Esophagus squamous epithelium (tissue), 5 donors: Measurements from ENCODE around the gene PTPRJ. TPM values are rescaled to one million over a fixed set of nuclear protein-coding genes. Genes with fewer than 3 reads are reported as not detected.

Experiments
- DNase-seq: peaks from one replicate; lab custom pipeline; 2025; lab: John Stamatoyannopoulos, UW
- H3K27ac ChIP-seq, 4 donors: fragments of 200-600 bp; sonication (generic); one replicate each; pipeline ENCODE4 v1.5.1; 2016 to 2019; ENCODE audit warnings: mild to moderate bottlenecking in 1 of 4
- H3K27me3 ChIP-seq, 4 donors: fragments of 200-600 bp; sonication (generic); 1 replicate in 3 of 4; 2 replicates in 1 of 4; pipeline versions ENCODE4 v1.5.1 to v1.6.0; 2017 to 2021; ENCODE audit warnings: antibody characterized with exemption in 1 of 4
- H3K36me3 ChIP-seq, 3 donors: fragments of 200-600 bp; sonication (generic); one replicate each; pipeline ENCODE4 v1.5.1; 2016 to 2019
- H3K4me1 ChIP-seq, 3 donors: fragments of 200-600 bp; sonication (generic); one replicate each; pipeline ENCODE4 v1.5.1; 2017 to 2019
- H3K4me3 ChIP-seq, 4 donors: fragments of 200-600 bp; sonication (generic); 1 replicate in 3 of 4; 2 replicates in 1 of 4; pipeline ENCODE4 v1.5.1; 2016 to 2019; ENCODE audit warnings: mild to moderate bottlenecking in 2 of 4, moderate library complexity in 1 of 4
- H3K9me3 ChIP-seq, 3 donors: fragments of 200-600 bp; sonication (generic); one replicate each; pipeline ENCODE4 v1.5.1; 2016 to 2019
- POLR2A ChIP-seq, 4 donors: fragments of 450-650 bp; IDR thresholded peaks; one replicate each; pipeline ENCODE4 v1.6.1; 2017; ENCODE audit warnings: antibody characterized with exemption in 4 of 4, mild to moderate bottlenecking in 4 of 4, moderate library complexity in 3 of 4
- WGBS, 2 donors: methylation state at CpG; one replicate each; pipeline ENCODE4 v1.1.5; 2018; 5-methylcytosine and 5-hydroxymethylcytosine counted together
- intact Hi-C: fragments of 100-400 bp; cut with DNase I; formaldehyde crosslinking; loops from one replicate; pipeline ENCODE4 v1.15.0; 2022
- total RNA-seq, 4 donors: library from RNA; depleted of rRNA; stranded (reverse); fragments of >200 nt; gene quantifications; one replicate each; pipeline ENCODE4 v1.1.0, GENCODE V29; 2016
- TF ChIP-seq, protein P1 (sequence below), 6 experiments: fragments of 450-650 bp in 4 of 6; fragments of 200-600 bp in 2 of 6; sonication (generic) in 2 of 6; IDR thresholded peaks; one replicate each; pipeline ENCODE4 v1.5.1; 2016 to 2019; ENCODE audit warnings: antibody characterized with exemption in 6 of 6, mild to moderate bottlenecking in 4 of 6, moderate library complexity in 4 of 6
- donor health status: DM: yes; HTN: yes; CAD: no.

Gene PTPRJ
- total RNA-seq, 4 donors from 2014 or later, result 1.7 to 11.6 (median 3.4) TPM

DNA sequence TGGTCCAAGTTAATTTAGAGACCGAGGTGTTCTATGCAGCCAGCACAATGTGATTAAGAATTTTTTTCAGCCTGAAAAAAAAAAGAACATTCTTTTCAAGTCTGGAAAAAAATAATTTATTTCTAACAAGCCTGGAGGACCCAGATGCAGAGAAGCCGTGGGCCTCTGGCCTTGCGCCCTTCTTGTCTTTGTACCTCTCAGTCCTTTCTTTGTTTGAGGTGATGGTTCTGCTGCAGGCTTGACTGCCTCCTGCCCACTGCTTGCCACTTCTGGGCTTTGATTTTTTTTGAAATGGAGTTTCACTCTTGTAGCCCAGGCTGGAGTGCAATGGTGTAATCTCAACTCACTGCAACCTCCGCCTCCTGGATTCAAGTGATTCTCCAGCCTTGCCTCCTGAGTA, 7.2 kb upstream of the PTPRJ start:
- Histone ChIP-seq H3K9me3 (no peaks in the 10 kb centered on the region), H3K36me3 (no peaks in the 10 kb centered on the region), H3K4me3 (no peak overlapping the region), H3K27me3 (no peaks in the 10 kb centered on the region), H3K4me1 (peaks cover 0 to 13% (median 0%) of the 10 kb centered on the region in 3 donors), H3K27ac (no peak overlapping the region)
- no peak for DNase-seq
- TF ChIP-seq, protein P1, sequence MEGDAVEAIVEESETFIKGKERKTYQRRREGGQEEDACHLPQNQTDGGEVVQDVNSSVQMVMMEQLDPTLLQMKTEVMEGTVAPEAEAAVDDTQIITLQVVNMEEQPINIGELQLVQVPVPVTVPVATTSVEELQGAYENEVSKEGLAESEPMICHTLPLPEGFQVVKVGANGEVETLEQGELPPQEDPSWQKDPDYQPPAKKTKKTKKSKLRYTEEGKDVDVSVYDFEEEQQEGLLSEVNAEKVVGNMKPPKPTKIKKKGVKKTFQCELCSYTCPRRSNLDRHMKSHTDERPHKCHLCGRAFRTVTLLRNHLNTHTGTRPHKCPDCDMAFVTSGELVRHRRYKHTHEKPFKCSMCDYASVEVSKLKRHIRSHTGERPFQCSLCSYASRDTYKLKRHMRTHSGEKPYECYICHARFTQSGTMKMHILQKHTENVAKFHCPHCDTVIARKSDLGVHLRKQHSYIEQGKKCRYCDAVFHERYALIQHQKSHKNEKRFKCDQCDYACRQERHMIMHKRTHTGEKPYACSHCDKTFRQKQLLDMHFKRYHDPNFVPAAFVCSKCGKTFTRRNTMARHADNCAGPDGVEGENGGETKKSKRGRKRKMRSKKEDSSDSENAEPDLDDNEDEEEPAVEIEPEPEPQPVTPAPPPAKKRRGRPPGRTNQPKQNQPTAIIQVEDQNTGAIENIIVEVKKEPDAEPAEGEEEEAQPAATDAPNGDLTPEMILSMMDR (IDR thresholded peaks at IDR 0.05), result no peak
- TF ChIP-seq POLR2A (IDR thresholded peaks at IDR 0.05), result no peak
- 90 to 94% methylated on average over 4 of the region's 4 CpGs for WGBS, 2 donors
- intact Hi-C loops, result no loop called here

DNA sequence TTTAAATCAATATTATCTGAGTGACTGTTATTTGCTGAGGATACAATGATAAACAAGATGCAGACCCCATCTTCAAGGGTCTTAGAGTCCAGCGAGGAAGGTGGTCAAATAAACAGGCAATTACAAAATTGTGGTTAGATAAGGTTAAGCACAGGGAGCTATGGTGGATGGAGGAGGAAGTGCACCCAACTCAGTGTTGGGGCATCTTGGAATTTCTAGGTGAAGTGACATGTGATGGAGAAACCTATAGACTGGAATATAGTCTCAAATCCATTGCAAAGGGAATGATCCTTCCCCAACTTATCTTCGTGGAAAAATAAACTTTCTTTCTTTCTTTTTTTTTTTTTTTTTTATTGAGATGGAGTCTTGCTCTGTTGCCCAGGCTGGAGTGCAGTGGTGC, 3.4 kb upstream of the PTPRJ start:
- H3K9me3 ChIP-seq, result no peaks in the 10 kb centered on the region
- H3K27ac ChIP-seq, result no peak overlapping the region
- no peak overlapping the region for H3K4me3 ChIP-seq
- intact Hi-C loops, result no loop called here
- peaks cover 8 to 30% (median 11%) of the 10 kb centered on the region in 3 donors for H3K4me1 ChIP-seq
- TF ChIP-seq, protein P1 (IDR thresholded peaks at IDR 0.05), result no peak
- 54 to 74% methylated on average over 2 of the region's 2 CpGs for WGBS, 2 donors
- no peaks in the 10 kb centered on the region for H3K36me3 ChIP-seq
- no peak for DNase-seq
- H3K27me3 ChIP-seq, result peaks cover 0 to 20% (median 0%) of the 10 kb centered on the region in 4 donors

DNA sequence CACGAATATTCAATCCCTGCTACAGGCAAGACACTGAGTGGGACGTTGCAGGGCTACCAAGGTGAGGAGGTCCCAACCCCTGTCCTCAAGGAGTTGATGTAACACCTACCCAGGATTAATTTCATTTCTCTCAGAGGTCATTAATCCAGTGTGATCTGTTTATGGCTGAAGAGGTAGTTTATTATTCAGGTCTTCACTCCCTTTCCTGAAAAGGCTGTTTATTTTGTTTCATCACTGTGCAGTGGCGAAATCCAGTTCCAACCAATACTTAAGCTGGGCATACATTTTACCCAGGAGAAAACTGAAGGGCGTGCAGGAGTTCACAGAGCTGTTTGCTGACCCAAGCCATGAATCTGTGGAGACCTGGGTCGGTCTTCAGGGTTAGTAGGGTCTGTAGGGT, 2.7 kb upstream of the PTPRJ start:
- DNase-seq, result no peak
- WGBS, 2 donors, result 73 to 76% methylated on average over 5 of the region's 5 CpGs
- Histone ChIP-seq H3K36me3 (no peaks in the 10 kb centered on the region), H3K4me1 (peaks cover 11 to 35% (median 15%) of the 10 kb centered on the region in 3 donors), H3K9me3 (no peaks in the 10 kb centered on the region), H3K27me3 (peaks cover 0 to 23% (median 0%) of the 10 kb centered on the region in 4 donors), H3K4me3 (no peak overlapping the region), H3K27ac (no peak overlapping the region)
- TF ChIP-seq, protein P1 (IDR thresholded peaks at IDR 0.05), result no peak
- TF ChIP-seq POLR2A (IDR thresholded peaks at IDR 0.05), result no peak
- intact Hi-C loops, result no loop called here

DNA sequence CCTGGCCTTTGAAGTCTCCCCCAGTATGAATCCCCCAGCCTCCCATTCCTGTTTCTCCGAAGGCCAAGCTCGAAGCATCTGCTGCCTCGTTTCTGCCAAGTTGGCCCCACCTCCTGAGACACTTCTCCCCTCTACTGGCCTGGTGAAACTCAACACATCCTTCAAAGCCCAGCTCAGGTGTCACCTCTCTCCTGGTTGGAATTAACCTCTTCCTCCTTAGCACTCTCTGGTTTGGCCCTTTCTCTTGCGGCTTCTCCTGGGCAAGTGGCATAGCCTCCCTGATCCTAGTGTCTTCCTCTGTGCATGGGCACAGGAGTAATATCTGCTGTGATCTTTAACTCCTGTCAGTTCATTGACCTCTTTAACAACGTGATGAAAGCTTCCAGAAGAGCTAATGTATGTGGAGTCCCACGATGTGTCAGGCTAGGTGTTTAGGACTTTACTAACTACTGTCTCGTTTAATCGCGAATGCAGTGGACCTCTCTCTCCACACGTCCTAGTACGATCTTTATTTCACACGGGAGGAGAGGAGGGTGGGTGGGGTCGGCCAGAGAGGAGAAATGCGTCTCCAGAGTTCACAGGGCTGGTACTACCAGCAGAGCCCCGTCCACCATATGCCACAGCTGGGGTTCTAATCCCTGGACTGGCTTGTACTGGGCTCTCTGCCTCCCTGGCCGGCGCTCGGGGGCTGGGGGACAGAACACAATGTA, 826 bp upstream of the PTPRJ start:
- 44 to 47% methylated on average over 14 to 15 of the region's 18 CpGs for WGBS, 2 donors
- H3K4me1 ChIP-seq, result peaks cover 11 to 25% (median 15%) of the 10 kb centered on the region in 3 donors

More for the DNA sequence above, 826 bp upstream of the PTPRJ start:
- peak overlapping the region in 3 of 4 donors; percentile 71 to 82 (median 82) for H3K27ac ChIP-seq
- intact Hi-C loops, result no loop called here
- peak overlapping the region in 3 of 4 donors; percentile 60 to 81 (median 78) for H3K4me3 ChIP-seq
- peaks cover 0 to 23% (median 0%) of the 10 kb centered on the region in 4 donors for H3K27me3 ChIP-seq
- no peaks in the 10 kb centered on the region for H3K9me3 ChIP-seq
- TF ChIP-seq, protein P1 (IDR thresholded peaks at IDR 0.05), result no peak
- no peak for TF ChIP-seq POLR2A (IDR thresholded peaks at IDR 0.05)
- no peaks in the 10 kb centered on the region for H3K36me3 ChIP-seq
- DNase-seq, result no peak
